Measurements from ENCODE around the gene SFXN5.

The SFXN5 gene

DNA sequence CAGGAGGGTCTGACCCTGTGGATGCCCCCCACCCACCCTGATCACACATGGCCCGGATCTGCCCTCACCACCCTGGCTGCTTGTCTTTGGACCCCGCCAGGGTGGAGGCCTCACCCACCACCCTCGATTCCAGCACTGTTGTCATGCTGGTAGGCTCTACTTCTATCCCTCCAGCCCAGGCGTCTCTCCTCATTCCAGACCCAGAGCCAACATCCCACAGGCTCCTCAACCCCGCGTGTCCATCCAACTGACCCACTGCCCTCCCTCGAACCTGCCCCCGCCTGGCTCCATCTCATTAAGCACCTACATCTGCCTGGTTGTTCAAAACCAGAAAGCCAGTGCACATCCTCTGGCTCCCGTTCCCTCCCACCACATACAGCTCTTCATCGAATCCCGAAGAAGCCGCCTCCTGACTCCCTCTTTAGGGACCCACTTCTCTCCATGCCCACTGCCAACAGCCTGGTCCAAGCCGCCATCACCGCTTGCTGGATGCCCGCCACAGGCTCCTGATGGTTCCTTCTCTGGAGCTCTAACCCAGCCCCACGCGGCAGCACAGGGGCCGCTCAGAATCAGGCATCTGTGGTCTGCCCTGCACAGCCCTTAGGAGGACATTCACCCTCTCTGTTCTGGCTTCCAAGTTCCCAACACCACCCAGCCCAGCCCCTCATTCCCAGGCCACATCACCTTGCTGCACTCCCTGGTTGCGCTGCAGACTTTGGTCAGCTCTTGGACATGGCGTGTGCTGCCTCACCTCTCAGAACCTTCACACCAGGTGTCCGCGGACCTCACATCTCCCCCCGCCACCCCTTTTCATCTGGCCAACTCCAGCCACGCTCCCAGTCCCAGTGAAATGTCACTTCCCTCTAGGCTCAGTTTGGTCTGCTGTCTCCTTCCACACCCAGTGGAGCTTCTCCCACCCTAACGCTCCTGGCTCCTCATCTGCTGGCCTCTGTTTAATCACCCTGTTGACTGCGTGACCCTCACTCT, 111.2 kb downstream of the SFXN5 start:
- no peak for DNase-seq (ENCODE audit: low read depth in 1 of 2, low spot score in 1 of 2)

GRCh38 chr2:72959554-72959953, 112.0 kb downstream of the SFXN5 start:
- DNase-seq (ENCODE audit: low read depth in 1 of 2, low spot score in 1 of 2): no peak

GRCh38 chr2:72958542-72959385, 112.7 kb downstream of the SFXN5 start:
- DNase-seq (ENCODE audit: low read depth in 1 of 2, low spot score in 1 of 2): no peak

DNA sequence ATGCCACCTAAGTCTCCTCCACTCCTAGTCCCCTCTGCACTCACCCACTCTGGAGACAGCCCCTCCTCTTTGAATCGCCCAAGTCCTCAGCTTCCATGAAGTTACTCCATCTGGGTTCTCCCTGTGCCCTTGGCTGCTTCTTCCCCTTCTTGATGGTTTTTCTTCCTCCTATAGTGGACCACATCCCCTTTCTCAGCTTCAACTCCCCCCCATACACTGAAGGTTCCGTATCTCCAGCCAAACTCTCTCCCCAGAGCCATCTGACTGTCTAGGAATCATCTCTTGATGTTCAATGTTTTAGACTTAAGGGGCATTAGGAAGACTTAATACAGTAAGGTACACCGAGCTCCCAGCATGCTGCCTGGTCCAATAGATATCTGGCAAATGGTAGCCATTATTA, 114.6 kb downstream of the SFXN5 start:
- no peak for DNase-seq (ENCODE audit: low read depth in 1 of 2, low spot score in 1 of 2)

GRCh38 chr2:72956050-72956395, 115.5 kb downstream of the SFXN5 start:
- DNase-seq (ENCODE audit: low read depth in 1 of 2, low spot score in 1 of 2): no peak

- DNase-seq (ENCODE audit: low read depth in 1 of 2, low spot score in 1 of 2): no peak
Observed at GRCh38 chr2:72955228-72956049, 116.1 kb downstream of the SFXN5 start.

GRCh38 chr2:72954376-72955227, 116.9 kb downstream of the SFXN5 start:
- no peak for DNase-seq (ENCODE audit: low read depth in 1 of 2, low spot score in 1 of 2)

DNA sequence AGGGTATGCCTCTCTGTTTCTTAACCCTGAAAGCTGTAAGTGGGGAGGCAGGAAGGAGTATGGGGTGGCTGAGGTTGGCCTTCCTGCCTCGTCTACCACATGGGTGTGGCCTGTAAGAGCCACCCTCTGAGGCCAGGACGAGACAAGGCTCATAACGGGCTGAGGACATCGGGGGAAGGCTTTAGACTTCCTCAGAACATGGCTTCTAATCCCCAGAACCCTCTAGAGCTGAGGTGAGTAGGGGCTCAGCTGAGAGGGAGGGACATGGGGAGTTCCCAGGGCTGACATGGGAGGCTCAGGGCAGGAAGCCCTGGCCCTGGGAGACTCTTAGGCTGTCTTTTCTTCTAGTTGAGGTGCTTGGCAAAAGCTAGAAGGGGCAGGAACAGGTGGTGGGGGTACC, 117.5 kb downstream of the SFXN5 start:
- DNase-seq (ENCODE audit: low read depth in 1 of 2, low spot score in 1 of 2): no peak

- no peak for DNase-seq (ENCODE audit: low read depth in 1 of 2, low spot score in 1 of 2)
Observed at GRCh38 chr2:72953528-72953927, 118.0 kb downstream of the SFXN5 start.

DNA sequence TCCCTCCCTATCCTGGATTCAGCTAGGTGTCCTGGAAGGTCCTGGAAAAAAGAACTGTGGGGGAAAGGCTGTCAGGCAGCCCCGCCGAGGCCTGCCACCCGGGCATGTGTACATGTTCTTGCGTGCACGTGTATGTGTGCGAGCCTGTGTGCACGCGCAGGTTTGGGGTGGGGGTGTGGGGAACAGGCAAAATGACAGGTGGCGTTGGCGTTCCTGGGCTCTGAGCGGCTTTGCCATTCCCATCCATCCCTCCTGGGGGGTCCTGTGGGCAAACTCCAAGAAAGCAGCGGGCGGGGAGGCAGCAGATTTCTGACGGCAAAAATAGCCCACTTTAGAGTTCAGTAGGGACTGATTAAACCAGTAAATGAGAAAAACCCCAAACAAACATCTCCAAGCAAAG, 118.6 kb downstream of the SFXN5 start:
- DNase-seq (ENCODE audit: low read depth in 1 of 2, low spot score in 1 of 2): no peak

- DNase-seq (ENCODE audit: low read depth in 1 of 2, low spot score in 1 of 2): no peak
Observed at GRCh38 chr2:72952110-72952823, 119.2 kb downstream of the SFXN5 start.

GRCh38 chr2:72951303-72952095, 120.0 kb downstream of the SFXN5 start:
- DNase-seq (ENCODE audit: low read depth in 1 of 2, low spot score in 1 of 2): no peak

DNA sequence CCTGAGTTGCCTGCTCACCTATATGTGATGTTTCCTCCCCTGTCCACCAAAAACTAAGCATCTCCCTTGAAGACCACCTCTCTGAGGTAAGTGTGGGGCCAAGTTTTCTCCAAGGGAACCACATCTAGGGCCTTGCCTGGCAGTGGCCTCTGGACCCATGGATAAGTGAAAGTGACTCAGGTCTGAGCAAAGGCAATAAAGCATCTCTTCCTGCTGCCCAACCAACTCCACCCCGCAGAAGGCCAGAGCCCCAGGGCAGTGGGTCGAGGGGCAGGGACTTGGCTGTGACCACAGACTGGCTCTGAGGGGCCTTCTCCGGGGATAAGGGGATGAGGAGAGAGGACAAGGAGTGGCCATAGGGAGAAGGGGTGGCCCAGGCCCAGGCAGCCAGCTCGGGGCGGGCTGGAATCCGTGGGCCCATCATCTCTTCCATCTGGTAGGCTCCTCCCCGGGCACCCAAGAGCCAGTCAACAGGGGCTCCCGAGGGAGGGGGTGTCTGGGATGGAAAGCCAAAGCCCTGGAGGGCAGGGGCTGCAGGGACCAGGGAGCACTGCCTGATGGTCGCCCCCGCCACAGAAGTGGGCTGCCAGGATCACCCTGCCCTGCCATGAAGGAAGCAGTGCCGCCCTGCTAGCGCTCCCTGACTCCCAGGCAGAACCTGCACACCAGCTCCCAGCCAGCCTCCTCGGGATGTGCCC, 120.8 kb downstream of the SFXN5 start:
- DNase-seq (ENCODE audit: low read depth in 1 of 2, low spot score in 1 of 2): no peak

DNA sequence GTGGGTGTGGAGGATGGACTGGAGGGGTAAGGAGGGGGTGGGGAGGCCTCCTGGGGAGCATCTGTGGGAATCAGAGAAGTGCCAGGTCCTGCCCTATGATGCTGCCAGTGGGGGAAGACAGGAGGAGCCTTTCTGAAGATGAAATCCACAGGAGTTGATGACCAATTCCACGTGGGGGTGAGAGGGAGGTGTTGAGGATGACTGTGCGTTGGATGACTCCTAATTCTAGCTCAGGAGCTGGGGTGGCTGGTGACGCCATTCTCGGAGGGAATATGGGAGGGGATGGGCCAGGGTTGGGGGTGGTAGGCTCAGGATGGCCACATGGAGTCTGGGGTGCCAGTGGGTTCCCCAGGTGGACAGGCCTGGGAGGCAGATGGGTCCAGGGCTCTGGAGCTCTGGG, 121.9 kb downstream of the SFXN5 start:
- DNase-seq (ENCODE audit: low read depth in 1 of 2, low spot score in 1 of 2): no peak

GRCh38 chr2:72949045-72949444, 122.5 kb downstream of the SFXN5 start:
- DNase-seq (ENCODE audit: low read depth in 1 of 2, low spot score in 1 of 2): no peak

DNA sequence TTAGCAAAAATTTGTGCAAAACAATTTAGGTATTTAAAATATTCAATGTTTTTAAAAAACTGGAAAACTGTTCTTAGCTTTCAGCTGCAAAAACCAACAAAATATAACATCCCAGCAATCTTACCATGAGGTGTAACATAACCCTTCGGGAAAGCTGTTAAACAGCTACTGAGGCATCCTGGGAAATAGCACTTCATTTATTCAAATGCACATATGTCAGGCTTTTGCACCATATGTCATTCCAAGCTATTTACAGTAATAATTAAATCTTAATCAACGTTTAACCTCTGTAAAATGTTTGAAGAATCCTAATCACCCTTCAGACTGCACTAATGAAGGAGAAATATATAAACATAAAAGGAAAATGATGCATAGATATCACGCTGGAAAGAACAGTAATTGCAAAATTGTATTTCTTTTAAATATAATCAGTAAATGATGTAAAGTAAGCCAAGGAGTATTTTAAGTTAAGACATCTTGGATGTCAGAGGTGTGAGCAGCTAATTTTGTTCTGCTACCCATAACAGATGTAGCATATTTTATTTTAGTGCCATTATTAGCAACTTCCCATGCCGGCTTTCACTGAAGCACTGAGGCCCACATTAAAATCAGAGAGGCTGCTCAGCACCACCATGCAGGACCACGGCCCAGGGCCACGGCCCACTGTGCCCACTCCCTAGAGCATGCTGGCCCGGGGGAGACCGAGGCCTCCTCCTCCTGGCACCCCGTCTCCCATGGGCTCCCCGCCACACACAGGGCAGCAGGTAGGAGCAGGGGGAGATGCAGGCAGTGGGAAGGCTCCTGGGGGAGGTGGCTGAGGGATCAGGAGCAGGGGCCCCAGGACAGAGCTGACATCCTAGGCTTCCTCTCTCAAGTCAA, 123.3 kb downstream of the SFXN5 start:
- DNase-seq (ENCODE audit: low read depth in 1 of 2, low spot score in 1 of 2): no peak

DNA sequence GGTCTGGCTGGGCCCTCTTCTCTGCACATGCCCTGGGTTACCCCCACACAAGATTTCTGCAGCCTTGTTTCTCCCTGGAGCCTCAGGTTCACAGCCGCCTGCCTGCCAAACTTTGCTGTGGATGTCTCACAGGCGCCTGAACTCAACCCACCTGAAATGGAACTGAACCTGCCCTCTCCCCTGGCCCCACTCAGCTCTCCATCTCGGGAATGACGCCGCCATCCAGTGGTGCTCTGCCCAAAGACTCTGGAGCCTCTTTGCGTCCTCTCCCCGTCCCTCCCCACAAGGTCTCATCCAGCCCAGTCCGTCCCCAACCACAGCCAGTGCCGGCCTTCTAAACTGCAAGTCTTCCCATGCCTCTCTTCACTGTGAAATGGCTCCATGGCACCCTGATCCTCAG, 125.0 kb downstream of the SFXN5 start:
- DNase-seq (ENCODE audit: low read depth in 1 of 2, low spot score in 1 of 2): no peak

Measured in activated CD4-positive, alpha-beta T cell treated with anti-CD3 and anti-CD28 coated beads, Interleukin-2, amount 50 U/mL, for 24 hours (primary cell).